ENCODE data around the gene ATP6V1F. TPM values are rescaled to one million over a fixed set of nuclear protein-coding genes. Genes with fewer than 3 reads are reported as not detected.

ATP6V1F gene
- total and polyA plus RNA-seq, 2 donors (not counting 1 experiment from before 2014, with no cell fraction given) = 124 to 167 TPM

DNA sequence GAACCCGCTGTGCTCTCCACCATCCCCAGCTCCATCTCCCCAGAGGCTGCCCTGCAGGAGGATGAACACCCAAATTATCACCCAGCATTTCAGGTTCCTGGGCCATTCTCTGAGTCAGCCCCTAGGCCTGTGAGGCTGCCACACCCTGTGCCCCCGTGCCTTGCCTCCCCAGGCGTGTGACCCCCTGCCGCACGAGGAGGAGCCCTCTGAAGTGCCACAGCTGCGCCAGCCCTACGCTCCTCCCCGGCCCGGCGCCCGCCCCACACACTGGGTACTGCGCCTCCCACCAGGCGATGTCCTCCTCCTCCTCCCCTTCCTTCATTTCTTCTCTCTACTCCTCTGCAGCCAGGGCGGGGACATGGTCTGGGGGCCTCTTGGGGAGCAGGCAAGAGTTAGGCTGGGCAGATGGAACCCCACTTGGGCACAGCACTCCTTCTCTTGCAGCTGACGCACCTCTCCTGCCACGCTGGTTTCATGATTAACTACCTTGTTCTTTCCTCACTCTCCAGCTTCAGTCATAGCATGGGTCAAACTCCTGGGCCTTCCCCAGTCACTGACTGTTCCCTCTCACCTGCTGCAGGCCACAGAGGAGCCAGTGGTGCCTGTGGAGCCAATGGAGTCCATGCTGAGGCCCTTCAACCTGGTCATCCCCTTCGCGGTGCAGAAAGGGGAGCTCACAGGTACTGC is 12.7 kb upstream of the ATP6V1F start:
- Histone ChIP-seq H3K4me1 (ENCODE audit: control insufficient read depth, extremely low read depth, insufficient read depth, low read length) (no peaks in the 10 kb centered on the region), H3K9ac (ENCODE audit: insufficient read depth, low read length) (no peak overlapping the region), H3K79me2 (ENCODE audit: control insufficient read depth, insufficient read depth, low read length) (no peaks in the 10 kb centered on the region), H3K4me3 (replicated peaks in 1 of 4; ENCODE audit: control extremely low read depth in 1 of 4, insufficient read depth in 1 of 4, low read depth in 3 of 4, low read length in 4 of 4) (no peak overlapping the region), H3K27ac (ENCODE audit: insufficient read depth, low read length) (no peak overlapping the region), H3K4me2 (ENCODE audit: extremely low read depth, insufficient read depth, low read length) (no peak overlapping the region), H2AFZ (ENCODE audit: low read length) (no peak overlapping the region), H3K27me3 (ENCODE audit: control insufficient read depth, insufficient read depth, low read length) (no peaks in the 10 kb centered on the region), H3K9me3 (ENCODE audit: control insufficient read depth, insufficient read depth, low read depth, low read length) (no peaks in the 10 kb centered on the region), H3K36me3 (ENCODE audit: control insufficient read depth, insufficient read depth, low read length) (peaks cover 70% of the 10 kb centered on the region), H4K20me1 (ENCODE audit: control insufficient read depth, extremely low read depth, insufficient read depth, low read length) (peaks cover 2% of the 10 kb centered on the region)
- no peak for DNase-seq (ENCODE audit: low read depth in 2 of 2)
- no peak for TF ChIP-seq EZH2 (IDR thresholded peaks at IDR 0.05; ENCODE audit: low read length, missing control alignments)
- TF ChIP-seq, protein P1, sequence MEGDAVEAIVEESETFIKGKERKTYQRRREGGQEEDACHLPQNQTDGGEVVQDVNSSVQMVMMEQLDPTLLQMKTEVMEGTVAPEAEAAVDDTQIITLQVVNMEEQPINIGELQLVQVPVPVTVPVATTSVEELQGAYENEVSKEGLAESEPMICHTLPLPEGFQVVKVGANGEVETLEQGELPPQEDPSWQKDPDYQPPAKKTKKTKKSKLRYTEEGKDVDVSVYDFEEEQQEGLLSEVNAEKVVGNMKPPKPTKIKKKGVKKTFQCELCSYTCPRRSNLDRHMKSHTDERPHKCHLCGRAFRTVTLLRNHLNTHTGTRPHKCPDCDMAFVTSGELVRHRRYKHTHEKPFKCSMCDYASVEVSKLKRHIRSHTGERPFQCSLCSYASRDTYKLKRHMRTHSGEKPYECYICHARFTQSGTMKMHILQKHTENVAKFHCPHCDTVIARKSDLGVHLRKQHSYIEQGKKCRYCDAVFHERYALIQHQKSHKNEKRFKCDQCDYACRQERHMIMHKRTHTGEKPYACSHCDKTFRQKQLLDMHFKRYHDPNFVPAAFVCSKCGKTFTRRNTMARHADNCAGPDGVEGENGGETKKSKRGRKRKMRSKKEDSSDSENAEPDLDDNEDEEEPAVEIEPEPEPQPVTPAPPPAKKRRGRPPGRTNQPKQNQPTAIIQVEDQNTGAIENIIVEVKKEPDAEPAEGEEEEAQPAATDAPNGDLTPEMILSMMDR (conservative IDR thresholded peaks at IDR 0.05 in 1 of 2, IDR thresholded peaks at IDR 0.05 in 1 of 2; ENCODE audit: low read depth in 1 of 2, low read length in 2 of 2) = no peak

- DNase-seq (ENCODE audit: low read depth in 2 of 2) = no peak
- H3K36me3 ChIP-seq (ENCODE audit: control insufficient read depth, insufficient read depth, low read length) = peaks cover 70% of the 10 kb centered on the region
- H3K27ac ChIP-seq (ENCODE audit: insufficient read depth, low read length) = no peak overlapping the region
- no peak overlapping the region for H3K4me2 ChIP-seq (ENCODE audit: extremely low read depth, insufficient read depth, low read length)
- H3K9ac ChIP-seq (ENCODE audit: insufficient read depth, low read length) = no peak overlapping the region
- H3K4me3 ChIP-seq (replicated peaks in 1 of 4; ENCODE audit: control extremely low read depth in 1 of 4, insufficient read depth in 1 of 4, low read depth in 3 of 4, low read length in 4 of 4) = no peak overlapping the region
- TF ChIP-seq, protein P1 (conservative IDR thresholded peaks at IDR 0.05 in 1 of 2, IDR thresholded peaks at IDR 0.05 in 1 of 2; ENCODE audit: low read depth in 1 of 2, low read length in 2 of 2) = no peak
- no peak for TF ChIP-seq EZH2 (IDR thresholded peaks at IDR 0.05; ENCODE audit: low read length, missing control alignments)
- no peaks in the 10 kb centered on the region for H3K9me3 ChIP-seq (ENCODE audit: control insufficient read depth, insufficient read depth, low read depth, low read length)
- no peaks in the 10 kb centered on the region for H3K79me2 ChIP-seq (ENCODE audit: control insufficient read depth, insufficient read depth, low read length)
- no peaks in the 10 kb centered on the region for H3K27me3 ChIP-seq (ENCODE audit: control insufficient read depth, insufficient read depth, low read length)
- no peaks in the 10 kb centered on the region for H3K4me1 ChIP-seq (ENCODE audit: control insufficient read depth, extremely low read depth, insufficient read depth, low read length)
- H4K20me1 ChIP-seq (ENCODE audit: control insufficient read depth, extremely low read depth, insufficient read depth, low read length) = peaks cover 2% of the 10 kb centered on the region
- H2AFZ ChIP-seq (ENCODE audit: low read length) = no peak overlapping the region
Measured at GRCh38 chr7:128852537-128853254, 10.0 kb upstream of the ATP6V1F start.

GRCh38 chr7:128853799-128854198 is 8.9 kb upstream of the ATP6V1F start:
- Histone ChIP-seq H3K9ac (ENCODE audit: insufficient read depth, low read length) (no peak overlapping the region), H3K27me3 (ENCODE audit: control insufficient read depth, insufficient read depth, low read length) (no peaks in the 10 kb centered on the region), H3K9me3 (ENCODE audit: control insufficient read depth, insufficient read depth, low read depth, low read length) (no peaks in the 10 kb centered on the region), H3K4me1 (ENCODE audit: control insufficient read depth, extremely low read depth, insufficient read depth, low read length) (no peaks in the 10 kb centered on the region), H4K20me1 (ENCODE audit: control insufficient read depth, extremely low read depth, insufficient read depth, low read length) (peaks cover 2% of the 10 kb centered on the region), H3K4me3 (replicated peaks in 1 of 4; ENCODE audit: control extremely low read depth in 1 of 4, insufficient read depth in 1 of 4, low read depth in 3 of 4, low read length in 4 of 4) (no peak overlapping the region), H3K36me3 (ENCODE audit: control insufficient read depth, insufficient read depth, low read length) (peaks cover 68% of the 10 kb centered on the region), H3K4me2 (ENCODE audit: extremely low read depth, insufficient read depth, low read length) (no peak overlapping the region), H2AFZ (ENCODE audit: low read length) (no peak overlapping the region), H3K79me2 (ENCODE audit: control insufficient read depth, insufficient read depth, low read length) (no peaks in the 10 kb centered on the region), H3K27ac (ENCODE audit: insufficient read depth, low read length) (no peak overlapping the region)
- no peak for TF ChIP-seq EZH2 (IDR thresholded peaks at IDR 0.05; ENCODE audit: low read length, missing control alignments)
- TF ChIP-seq, protein P1 (conservative IDR thresholded peaks at IDR 0.05 in 1 of 2, IDR thresholded peaks at IDR 0.05 in 1 of 2; ENCODE audit: low read depth in 1 of 2, low read length in 2 of 2) = no peak
- DNase-seq (ENCODE audit: low read depth in 2 of 2) = no peak
